GM19351 (cell line): ENCODE measurements around the gene EXOC4.
"Not testable (repeated sequence)": the region's sequence is repeated elsewhere in the genome, so short reads cannot be mapped to it uniquely, and the experiment has no call there.

Experiments used
- ATAC-seq: cut with Tn5 transposase; IDR thresholded peaks from one replicate; pipeline ENCODE4 v1.9.1; 2021; ENCODE audit warnings: mild to moderate bottlenecking, moderate library complexity; ENCODE audit not compliant: unreplicated experiment

The EXOC4 gene

GRCh38 chr7:133252858-133253518 is at the start of gene EXOC4:
Gene EXOC4 (plus strand): TSS chr7:133253078.
- peak; percentile 97 for ATAC-seq

GRCh38 chr7:133203490-133203889 is 49.4 kb upstream of the EXOC4 start:
- ATAC-seq = no peak

- no peak for ATAC-seq
These were observed 45.2 kb upstream of the EXOC4 start for GRCh38 chr7:133207687-133208086.

GRCh38 chr7:133210817-133211216 is 42.1 kb upstream of the EXOC4 start:
- not testable (repeated sequence) for ATAC-seq

GRCh38 chr7:133213772-133214171 is 39.1 kb upstream of the EXOC4 start:
- ATAC-seq = not testable (repeated sequence)

GRCh38 chr7:133217773-133218172 is 35.1 kb upstream of the EXOC4 start:
- ATAC-seq = no peak

GRCh38 chr7:133230591-133231194 is 22.2 kb upstream of the EXOC4 start:
- ATAC-seq = no peak

- ATAC-seq = no peak
These were observed 19.7 kb upstream of the EXOC4 start for GRCh38 chr7:133233142-133233541.

- no peak for ATAC-seq
These were observed 17.7 kb upstream of the EXOC4 start for GRCh38 chr7:133234961-133235875.

GRCh38 chr7:133237545-133237944 is 15.3 kb upstream of the EXOC4 start:
- ATAC-seq = no peak

- ATAC-seq = no peak
These were observed 12.6 kb upstream of the EXOC4 start for GRCh38 chr7:133240302-133240701.

- no peak for ATAC-seq
These were observed 6.3 kb upstream of the EXOC4 start for GRCh38 chr7:133246558-133246957.

- ATAC-seq = no peak
These were observed 4.0 kb upstream of the EXOC4 start for GRCh38 chr7:133248901-133249300.

GRCh38 chr7:133252506-133252857 is 396 bp upstream of the EXOC4 start:
- no peak for ATAC-seq

GRCh38 chr7:133253519-133253875 is 619 bp downstream of the EXOC4 start:
- peak; percentile 13 for ATAC-seq

GRCh38 chr7:133255486-133255885 is 2.6 kb downstream of the EXOC4 start:
- no peak for ATAC-seq

- ATAC-seq = no peak
These were observed 5.3 kb downstream of the EXOC4 start for GRCh38 chr7:133258174-133258573.

- no peak for ATAC-seq
These were observed 12.9 kb downstream of the EXOC4 start for GRCh38 chr7:133265821-133266220.

- no peak for ATAC-seq
These were observed 15.5 kb downstream of the EXOC4 start for GRCh38 chr7:133268355-133268754.

- ATAC-seq = no peak
These were observed 19.5 kb downstream of the EXOC4 start for GRCh38 chr7:133272336-133272735.

- no peak for ATAC-seq
These were observed 20.3 kb downstream of the EXOC4 start for GRCh38 chr7:133273227-133273626.

- no peak for ATAC-seq
These were observed 21.4 kb downstream of the EXOC4 start for GRCh38 chr7:133274265-133274664.
